ENCODE data around the gene DRC1.

The DRC1 gene

DNA sequence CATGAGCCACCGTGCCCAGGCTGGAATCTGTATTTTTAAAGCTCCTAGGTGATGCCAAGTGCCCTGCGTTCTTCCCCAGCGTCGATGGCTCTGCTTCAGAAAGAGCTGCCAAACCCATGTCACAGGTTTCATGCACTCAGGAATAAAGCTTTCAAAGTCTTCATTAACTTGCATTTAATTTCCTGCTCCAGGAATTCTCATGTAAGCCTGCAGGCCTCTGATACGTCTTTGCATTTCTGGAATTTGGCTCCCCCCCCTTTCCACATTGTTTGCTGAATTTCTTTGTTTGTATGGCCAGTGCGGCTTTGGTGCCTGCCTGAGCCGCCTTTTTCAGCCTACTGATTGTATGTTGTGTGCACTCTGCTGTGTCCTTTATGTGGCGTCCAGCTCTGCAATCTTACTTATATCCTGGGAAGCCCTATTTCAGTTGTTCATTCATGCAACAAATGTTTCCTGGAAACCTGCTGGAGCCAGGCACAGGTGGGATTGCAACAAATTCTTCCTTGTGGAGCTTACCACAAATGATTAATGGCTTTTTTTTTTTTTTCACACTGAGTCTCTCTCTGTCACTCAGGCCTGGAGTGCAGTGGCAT, 94.1 kb downstream of the DRC1 start:
- no peak for DNase-seq

DNA sequence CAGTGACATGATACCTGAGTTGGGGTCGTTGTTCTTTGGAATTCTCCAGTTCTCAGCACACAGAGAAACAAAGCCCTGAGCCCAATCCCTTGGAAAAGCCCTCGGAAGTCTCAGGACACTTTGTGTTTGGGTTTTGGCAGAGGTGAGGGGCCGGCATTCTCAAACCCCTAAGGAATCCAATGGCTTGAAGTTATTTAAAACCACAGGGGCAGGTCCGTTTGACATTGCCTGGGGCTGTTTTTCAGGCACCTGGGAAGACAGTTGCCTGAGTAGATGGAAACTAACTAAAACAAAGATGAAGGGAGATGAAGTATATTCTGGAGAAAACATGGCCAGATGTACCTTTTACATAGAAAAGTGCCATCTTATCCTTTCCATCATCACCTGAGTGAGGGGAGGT, 98.7 kb downstream of the DRC1 start:
- DNase-seq: no peak

- peak; percentile 86 for DNase-seq
These were observed 101.6 kb downstream of the DRC1 start for GRCh38 chr2:26503231-26503880.

DNA sequence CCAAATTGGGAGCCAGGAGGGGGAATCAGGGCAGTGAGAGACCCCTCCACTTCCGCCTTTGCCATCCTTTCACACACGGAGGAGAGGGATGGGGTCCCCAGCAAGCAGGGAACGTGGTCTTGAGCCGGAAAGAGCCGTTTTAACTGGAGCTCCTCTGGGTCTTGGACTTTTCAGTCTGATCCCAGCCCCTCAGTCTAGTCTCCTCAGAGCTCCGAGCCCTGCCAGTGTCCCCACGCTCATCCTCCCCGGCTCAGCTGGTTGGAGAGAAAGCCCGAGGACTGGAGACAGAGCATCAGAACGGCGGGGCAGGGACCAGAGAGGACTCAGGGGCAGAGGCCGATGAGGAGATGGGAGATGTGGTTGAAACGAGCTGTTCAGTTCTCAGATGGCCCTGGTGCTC, 102.3 kb downstream of the DRC1 start:
- no peak for DNase-seq

GRCh38 chr2:26506279-26506678, 104.6 kb downstream of the DRC1 start:
- no peak for DNase-seq

All from NCI-H1105 treated with DMSO at 0.1 percent for 48 hours (cell line).